ENCODE data around the gene L3MBTL4. TPM values are rescaled to one million over a fixed set of nuclear protein-coding genes. Genes with fewer than 3 reads are reported as not detected.

The L3MBTL4 gene
- total RNA-seq, 1 donor from 2014 or later, result 0.56 TPM

DNA sequence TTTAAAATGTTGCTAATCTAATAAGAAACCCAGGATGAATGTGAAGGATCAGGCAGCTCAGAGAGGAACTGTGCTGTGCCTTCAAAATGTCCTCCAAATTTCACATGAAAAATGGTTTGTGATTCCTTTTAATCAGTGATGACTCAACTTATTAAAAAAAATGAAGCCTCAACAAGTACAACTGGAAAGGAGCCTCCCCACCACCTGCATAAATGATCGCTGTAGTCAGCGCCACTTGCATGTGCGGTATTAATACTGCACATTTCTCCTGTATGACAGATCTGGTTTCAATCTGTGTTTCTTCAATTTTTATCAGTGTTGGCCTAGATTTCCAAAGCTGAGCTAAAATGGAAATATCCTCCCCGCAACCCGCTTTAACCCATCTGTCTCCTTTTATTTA lies 404.4 kb downstream of the L3MBTL4 start:
- no peak for DNase-seq (ENCODE audit: low spot score)
- H3K27ac Mint-ChIP-seq (ENCODE audit: unreplicated experiment), result no peak overlapping the region
- H3K27me3 Mint-ChIP-seq (ENCODE audit: unreplicated experiment), result no peaks in the 10 kb centered on the region
- TF ChIP-seq, protein P1, sequence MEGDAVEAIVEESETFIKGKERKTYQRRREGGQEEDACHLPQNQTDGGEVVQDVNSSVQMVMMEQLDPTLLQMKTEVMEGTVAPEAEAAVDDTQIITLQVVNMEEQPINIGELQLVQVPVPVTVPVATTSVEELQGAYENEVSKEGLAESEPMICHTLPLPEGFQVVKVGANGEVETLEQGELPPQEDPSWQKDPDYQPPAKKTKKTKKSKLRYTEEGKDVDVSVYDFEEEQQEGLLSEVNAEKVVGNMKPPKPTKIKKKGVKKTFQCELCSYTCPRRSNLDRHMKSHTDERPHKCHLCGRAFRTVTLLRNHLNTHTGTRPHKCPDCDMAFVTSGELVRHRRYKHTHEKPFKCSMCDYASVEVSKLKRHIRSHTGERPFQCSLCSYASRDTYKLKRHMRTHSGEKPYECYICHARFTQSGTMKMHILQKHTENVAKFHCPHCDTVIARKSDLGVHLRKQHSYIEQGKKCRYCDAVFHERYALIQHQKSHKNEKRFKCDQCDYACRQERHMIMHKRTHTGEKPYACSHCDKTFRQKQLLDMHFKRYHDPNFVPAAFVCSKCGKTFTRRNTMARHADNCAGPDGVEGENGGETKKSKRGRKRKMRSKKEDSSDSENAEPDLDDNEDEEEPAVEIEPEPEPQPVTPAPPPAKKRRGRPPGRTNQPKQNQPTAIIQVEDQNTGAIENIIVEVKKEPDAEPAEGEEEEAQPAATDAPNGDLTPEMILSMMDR (IDR thresholded peaks at IDR 0.05; ENCODE audit: unreplicated experiment), result no peak
- H3K36me3 Mint-ChIP-seq (ENCODE audit: low read depth, unreplicated experiment), result no peaks in the 10 kb centered on the region
- H3K4me3 Mint-ChIP-seq (ENCODE audit: unreplicated experiment), result no peak overlapping the region
- H3K9me3 Mint-ChIP-seq (ENCODE audit: unreplicated experiment), result no peaks in the 10 kb centered on the region
- H3K4me1 Mint-ChIP-seq (ENCODE audit: unreplicated experiment), result no peaks in the 10 kb centered on the region

DNA sequence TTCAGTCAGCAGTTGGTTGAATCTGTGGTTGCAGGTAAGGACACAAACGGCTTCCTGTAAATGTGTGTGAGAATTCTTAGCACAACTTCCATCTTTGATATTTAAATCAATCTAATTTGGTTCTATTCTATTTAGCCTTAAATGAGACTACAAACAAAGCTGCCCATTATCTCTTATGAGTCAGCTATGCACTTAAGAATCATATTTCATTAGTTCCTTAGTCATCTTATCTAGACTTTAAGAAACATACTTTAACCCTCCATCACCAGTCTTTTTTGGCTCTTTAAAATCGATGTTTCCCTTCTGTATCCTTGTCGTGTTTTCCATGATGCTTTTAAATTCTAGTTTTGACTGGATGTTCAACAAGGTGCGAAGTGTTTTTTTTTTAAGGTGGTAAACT lies 405.0 kb downstream of the L3MBTL4 start:
- Mint-ChIP-seq H3K36me3 (ENCODE audit: low read depth, unreplicated experiment) (no peaks in the 10 kb centered on the region), H3K27ac (ENCODE audit: unreplicated experiment) (no peak overlapping the region), H3K4me3 (ENCODE audit: unreplicated experiment) (no peak overlapping the region), H3K4me1 (ENCODE audit: unreplicated experiment) (no peaks in the 10 kb centered on the region), H3K9me3 (ENCODE audit: unreplicated experiment) (no peaks in the 10 kb centered on the region), H3K27me3 (ENCODE audit: unreplicated experiment) (no peaks in the 10 kb centered on the region)
- TF ChIP-seq, protein P1 (IDR thresholded peaks at IDR 0.05; ENCODE audit: unreplicated experiment), result no peak
- DNase-seq (ENCODE audit: low spot score), result no peak

DNA sequence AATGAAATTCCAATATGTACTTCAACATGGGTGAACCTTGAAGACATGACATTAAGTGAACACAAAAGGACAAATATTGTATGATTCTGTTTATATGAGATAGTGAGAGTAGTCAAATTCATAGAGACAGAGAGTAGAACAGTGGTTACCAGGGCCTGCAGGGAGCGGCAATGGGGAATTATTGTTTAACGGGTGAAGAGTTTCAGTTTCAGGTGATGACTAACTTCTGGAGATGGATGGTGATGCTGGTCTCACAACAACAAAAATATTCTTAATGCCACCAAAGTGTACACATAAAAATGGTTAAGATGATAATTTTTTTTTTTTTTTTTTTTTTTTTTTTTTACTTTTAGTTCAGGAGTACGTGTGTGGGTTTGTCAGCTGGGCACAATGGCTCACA lies 410.0 kb downstream of the L3MBTL4 start:
- H3K4me1 Mint-ChIP-seq (ENCODE audit: unreplicated experiment), result no peaks in the 10 kb centered on the region
- no peaks in the 10 kb centered on the region for H3K9me3 Mint-ChIP-seq (ENCODE audit: unreplicated experiment)
- TF ChIP-seq, protein P1 (IDR thresholded peaks at IDR 0.05; ENCODE audit: unreplicated experiment), result no peak
- H3K4me3 Mint-ChIP-seq (ENCODE audit: unreplicated experiment), result no peak overlapping the region
- H3K27me3 Mint-ChIP-seq (ENCODE audit: unreplicated experiment), result no peaks in the 10 kb centered on the region
- H3K36me3 Mint-ChIP-seq (ENCODE audit: low read depth, unreplicated experiment), result no peaks in the 10 kb centered on the region
- no peak for DNase-seq (ENCODE audit: low spot score)
- H3K27ac Mint-ChIP-seq (ENCODE audit: unreplicated experiment), result no peak overlapping the region

DNA sequence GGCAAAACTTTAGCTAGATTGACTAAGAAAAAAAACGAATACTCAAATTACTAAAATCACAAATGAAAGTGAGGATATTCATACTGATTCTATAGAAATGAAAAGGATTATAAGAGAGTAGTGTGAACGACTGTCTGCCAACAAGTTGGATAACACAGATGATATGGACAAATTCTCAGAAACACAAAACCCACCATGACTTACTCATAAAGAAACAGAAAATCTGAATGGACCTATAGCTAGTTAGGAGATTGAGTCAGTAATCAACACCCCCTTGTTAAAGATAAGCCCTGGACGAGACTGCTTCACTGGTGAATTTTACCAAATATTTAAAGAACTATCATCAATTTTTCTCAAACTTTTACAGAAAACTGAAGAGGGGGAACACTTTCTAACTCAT lies 410.6 kb downstream of the L3MBTL4 start:
- TF ChIP-seq, protein P1 (IDR thresholded peaks at IDR 0.05; ENCODE audit: unreplicated experiment), result no peak
- DNase-seq (ENCODE audit: low spot score), result no peak
- Mint-ChIP-seq H3K36me3 (ENCODE audit: low read depth, unreplicated experiment) (no peaks in the 10 kb centered on the region), H3K27me3 (ENCODE audit: unreplicated experiment) (no peaks in the 10 kb centered on the region), H3K27ac (ENCODE audit: unreplicated experiment) (no peak overlapping the region), H3K9me3 (ENCODE audit: unreplicated experiment) (no peaks in the 10 kb centered on the region), H3K4me1 (ENCODE audit: unreplicated experiment) (no peaks in the 10 kb centered on the region), H3K4me3 (ENCODE audit: unreplicated experiment) (no peak overlapping the region)

DNA sequence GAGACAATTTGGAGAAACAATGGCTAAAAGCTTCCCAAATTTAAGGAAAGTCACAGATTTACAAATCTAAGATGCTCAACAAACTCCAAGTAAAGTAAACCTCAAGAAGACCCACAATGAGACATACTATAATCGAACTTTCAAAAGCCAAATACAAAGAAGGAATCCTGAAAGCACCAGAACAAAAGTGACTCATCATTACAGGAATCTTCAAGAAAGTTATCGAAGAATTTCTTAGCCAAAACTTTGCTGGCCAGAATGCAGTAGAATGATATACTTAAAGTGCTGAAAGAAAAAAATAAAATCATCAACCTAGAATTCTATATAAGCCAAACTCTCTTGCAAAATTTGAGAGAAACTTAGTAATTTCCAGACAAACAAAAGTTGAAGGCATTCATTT lies 412.8 kb downstream of the L3MBTL4 start:
- no peak overlapping the region for H3K4me3 Mint-ChIP-seq (ENCODE audit: unreplicated experiment)
- TF ChIP-seq, protein P1 (IDR thresholded peaks at IDR 0.05; ENCODE audit: unreplicated experiment), result no peak
- H3K9me3 Mint-ChIP-seq (ENCODE audit: unreplicated experiment), result no peaks in the 10 kb centered on the region
- H3K27ac Mint-ChIP-seq (ENCODE audit: unreplicated experiment), result no peak overlapping the region
- peaks cover 5% of the 10 kb centered on the region for H3K4me1 Mint-ChIP-seq (ENCODE audit: unreplicated experiment)
- no peaks in the 10 kb centered on the region for H3K36me3 Mint-ChIP-seq (ENCODE audit: low read depth, unreplicated experiment)
- DNase-seq (ENCODE audit: low spot score), result no peak
- peaks cover 2% of the 10 kb centered on the region for H3K27me3 Mint-ChIP-seq (ENCODE audit: unreplicated experiment)
